K562 (cell line): ENCODE results near the gene HACL1. TPM values are rescaled to one million over a fixed set of nuclear protein-coding genes. Genes with fewer than 3 reads are reported as not detected.
A peak's percentile ranks its signal among the peaks of the same experiment; 100 is the strongest.

Experiments used
- ARID3A ChIP-seq: IDR thresholded peaks from 2 replicates; pipeline ENCODE4 v1.6.1; 2012; ENCODE audit warnings: low read depth, low read length, improper control_type of control experiment, borderline replicate concordance
- BCLAF1 ChIP-seq, 2 experiments: fragments of 450-650 bp in 1 of 2; IDR thresholded peaks; 2 replicates each; pipeline ENCODE4 v1.6.1; 2011 to 2017; ENCODE audit warnings: low read depth in 2 of 2, antibody characterized with exemption in 1 of 2, borderline replicate concordance in 1 of 2, low read length in 1 of 2, mild to moderate bottlenecking in 1 of 2, mixed read lengths in 1 of 2; ENCODE audit not compliant: control insufficient read depth in 1 of 2
- DACH1 ChIP-seq: fragments of 450-650 bp; IDR thresholded peaks from 2 replicates; pipeline ENCODE4 v1.6.1; 2018; ENCODE audit not compliant: partially characterized antibody
- ELF4 ChIP-seq: fragments of 450-650 bp; formaldehyde crosslinking; IDR thresholded peaks from 2 replicates; pipeline ENCODE4 v1.4.0; 2022; ENCODE audit warnings: missing genetic modification characterization
- ETV5 ChIP-seq: sonication (generic); formaldehyde crosslinking; IDR thresholded peaks from 2 replicates; pipeline ENCODE4 v1.4.0; 2020; ENCODE audit warnings: low read depth, mild to moderate bottlenecking, missing genetic modification reagents
- FOXA1 ChIP-seq: fragments of 450-650 bp; IDR thresholded peaks from 2 replicates; pipeline ENCODE4 v1.6.1; 2016; ENCODE audit warnings: mild to moderate bottlenecking, borderline replicate concordance
- GTF2F1 ChIP-seq: IDR thresholded peaks from 2 replicates; pipeline ENCODE4 v1.6.1; 2011; ENCODE audit warnings: low read depth, low read length, improper control_type of control experiment
- HEY1 ChIP-seq: fragments of 250-450 bp; sonication (Bioruptor Pico); IDR thresholded peaks from 2 replicates; pipeline ENCODE4 v1.5.0; 2020; ENCODE audit warnings: mild to moderate bottlenecking, moderate library complexity, borderline replicate concordance
- MEF2D ChIP-seq: conservative IDR thresholded peaks from 2 replicates; pipeline ENCODE4 v1.6.1; 2016; ENCODE audit warnings: low read depth, missing genetic modification characterization, missing compliant biosample characterization
- MEIS2 ChIP-seq: fragments of 450-650 bp; IDR thresholded peaks from 2 replicates; pipeline ENCODE4 v1.6.1; 2014; ENCODE audit warnings: mild to moderate bottlenecking; ENCODE audit not compliant: partially characterized antibody
- NFIX ChIP-seq: fragments of 250-450 bp; sonication (Bioruptor Pico); IDR thresholded peaks from 2 replicates; pipeline ENCODE4 v1.4.0; 2020; ENCODE audit warnings: low read depth, mild to moderate bottlenecking, moderate library complexity
- NFXL1 ChIP-seq: fragments of 450-650 bp; formaldehyde crosslinking; IDR thresholded peaks from 2 replicates; pipeline ENCODE4 v1.4.0; 2021; ENCODE audit warnings: mild to moderate bottlenecking
- TFE3 ChIP-seq: fragments of 450-650 bp; formaldehyde crosslinking; IDR thresholded peaks from 2 replicates; pipeline ENCODE4 v1.4.0; 2020; ENCODE audit warnings: mild to moderate bottlenecking, mixed read lengths
- TRIM25 ChIP-seq: fragments of 450-650 bp; IDR thresholded peaks from 2 replicates; pipeline ENCODE4 v1.7.0; 2016; ENCODE audit warnings: borderline replicate concordance
- ZBTB12 ChIP-seq: fragments of 250-450 bp; sonication (Bioruptor Pico); IDR thresholded peaks from 2 replicates; pipeline ENCODE4 v1.4.0; 2020
- ZNF57 ChIP-seq: fragments of 450-650 bp; formaldehyde crosslinking; IDR thresholded peaks from 2 replicates; pipeline ENCODE4 v1.4.0; 2020; ENCODE audit warnings: mild to moderate bottlenecking, moderate library complexity
- polyA plus RNA-seq, 8 experiments: library from polyadenylated mRNA; depleted of rRNA in 4 of 8; stranded (reverse) in 5 of 8; unstranded in 3 of 8; fragments of >200 nt; fragmentation: Nextera tagmentation in 2 of 8; fragmentation: Illumina TruSeq in 1 of 8; extraction: Ambion mirVana in 2 of 8; extraction: Trizol in 1 of 8; gene quantifications; 2 replicates each; pipeline versions ENCODE4 v1.2.1 to v1.2.3, GENCODE V29; 2011 to 2014; ENCODE audit warnings: inconsistent platforms in 1 of 8, missing spikeins in 1 of 8
- total RNA-seq, 7 experiments: library from RNA; depleted of rRNA in 6 of 7; stranded (reverse); fragments of >200 nt in 6 of 7; fragmentation: Illumina TruSeq in 2 of 7; extraction: Trizol in 2 of 7; gene quantifications; 2 replicates each; pipeline versions ENCODE4 v1.2.1 to v1.2.3, GENCODE V29; 2011 to 2021; ENCODE audit warnings: low replicate concordance in 1 of 7

HACL1 gene
- total and polyA plus RNA-seq, 9 of the 15 experiments (the other 6 are each of a cell fraction or from before 2014, with no cell fraction given) = 18.9 to 61.5 (median 30.5) TPM

- TF ChIP-seq ZBTB12 = no peak
- TF ChIP-seq MEF2D (tag) = peak; percentile 32; the same call in 1 of the 2 replicates
- peak; percentile 44; the same call in 1 of the 2 replicates for TF ChIP-seq ETV5 (CRISPR knock-in tag)
- TF ChIP-seq FOXA1 = no peak
- peak; percentile 17 for TF ChIP-seq MEIS2
- TF ChIP-seq ZNF57 = no peak
- 0 out of 2 replicates have a peak, but pooled peaks have one; percentile 69 for TF ChIP-seq ELF4
- 0 out of 4 replicates have a peak, but pooled peaks of 1 of the 2 experiments have one; percentile 24 for TF ChIP-seq BCLAF1 (IDR thresholded peaks at IDR 0.05; ENCODE audit: borderline replicate concordance in 1 of 2, control insufficient read depth in 1 of 2, low read depth in 2 of 2, low read length in 1 of 2)
- no peak for TF ChIP-seq HEY1
- TF ChIP-seq NFXL1 (CRISPR knock-in tag) = no peak
- TF ChIP-seq TFE3 (CRISPR knock-in tag) = no peak
- TF ChIP-seq TRIM25 = no peak
- peak; percentile 55 for TF ChIP-seq DACH1
- peak; percentile 83; the same call in 1 of the 2 replicates for TF ChIP-seq ARID3A
- no peak for TF ChIP-seq NFIX (CRISPR knock-in tag)
- TF ChIP-seq GTF2F1 = peak; percentile 28; the same call in 1 of the 2 replicates
These were observed at the start of gene HACL1, which contains the start of gene BTD (continued) for GRCh38 chr3:15601399-15602145.
